GM21390 (cell line): ENCODE results near the gene ERO1A.

ENCODE experiments used
- ATAC-seq: cut with Tn5 transposase; IDR thresholded peaks from one replicate; pipeline ENCODE4 v1.9.1; 2021; ENCODE audit not compliant: unreplicated experiment

Gene ERO1A

GRCh38 chr14:52701223-52701622 is 5.9 kb upstream of the ERO1A start:
- ATAC-seq: no peak

DNA sequence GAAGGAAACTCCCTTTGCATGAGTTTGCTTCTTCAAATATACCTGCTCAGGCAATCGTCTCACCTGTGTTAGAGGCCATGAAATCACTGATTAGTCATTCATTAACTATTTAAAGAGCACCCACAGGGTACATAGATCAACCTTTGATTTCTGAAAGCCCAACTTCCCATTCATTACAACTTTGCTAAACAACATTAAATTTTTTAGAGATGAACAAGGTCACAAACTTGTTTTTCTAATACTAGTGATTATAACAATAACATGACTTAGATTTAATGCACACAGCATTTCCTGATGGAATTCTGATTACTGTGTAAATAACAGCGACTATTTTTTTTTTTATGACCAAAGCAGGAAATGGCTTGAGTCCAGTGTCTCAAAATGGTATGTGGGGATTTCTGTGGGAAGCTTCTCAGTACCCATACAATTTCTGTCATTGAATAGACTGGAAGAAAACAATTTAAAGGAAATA is 5.4 kb upstream of the ERO1A start:
- no peak for ATAC-seq

- ATAC-seq: peak; percentile 57
Observed at GRCh38 chr14:52694761-52695480, 437 bp downstream of the ERO1A start.

- ATAC-seq: no peak
Observed at GRCh38 chr14:52693532-52693931, 1.8 kb downstream of the ERO1A start.

GRCh38 chr14:52693036-52693435 is 2.3 kb downstream of the ERO1A start:
- no peak for ATAC-seq

DNA sequence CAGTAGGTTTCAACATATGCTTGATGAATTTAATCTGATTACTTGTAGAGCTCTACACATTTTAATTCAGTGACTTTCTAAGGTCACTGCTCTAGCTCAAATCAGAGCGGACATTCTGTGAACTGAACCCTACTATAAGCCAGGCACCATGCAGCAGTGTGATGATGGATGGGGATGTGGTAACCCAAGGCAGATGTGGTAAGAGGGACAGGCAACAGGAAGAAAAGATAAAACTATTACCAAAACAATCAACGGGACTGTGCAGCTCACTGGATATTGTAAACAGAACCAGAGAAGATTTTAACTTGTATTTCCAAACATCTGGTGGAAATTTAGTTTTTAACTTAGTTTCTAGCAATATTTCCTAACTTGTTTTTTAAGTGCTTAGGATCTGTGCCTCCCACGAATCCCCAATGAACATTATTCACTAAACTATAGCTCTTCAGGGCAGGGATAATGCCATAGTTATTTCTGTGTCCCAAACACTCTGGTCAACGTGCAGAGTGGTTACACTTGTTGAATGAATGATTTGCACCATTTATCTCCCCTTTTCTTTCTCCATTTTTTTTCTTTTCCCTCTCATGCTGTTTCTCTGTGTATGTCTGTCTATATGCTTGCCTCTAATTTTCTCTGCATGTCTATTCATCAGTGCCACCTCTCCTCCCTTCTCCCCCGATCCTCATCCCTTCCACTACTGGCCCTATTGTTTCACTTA is 3.0 kb downstream of the ERO1A start:
- no peak for ATAC-seq

- ATAC-seq: no peak
Observed at GRCh38 chr14:52690983-52691760, 4.2 kb downstream of the ERO1A start.

DNA sequence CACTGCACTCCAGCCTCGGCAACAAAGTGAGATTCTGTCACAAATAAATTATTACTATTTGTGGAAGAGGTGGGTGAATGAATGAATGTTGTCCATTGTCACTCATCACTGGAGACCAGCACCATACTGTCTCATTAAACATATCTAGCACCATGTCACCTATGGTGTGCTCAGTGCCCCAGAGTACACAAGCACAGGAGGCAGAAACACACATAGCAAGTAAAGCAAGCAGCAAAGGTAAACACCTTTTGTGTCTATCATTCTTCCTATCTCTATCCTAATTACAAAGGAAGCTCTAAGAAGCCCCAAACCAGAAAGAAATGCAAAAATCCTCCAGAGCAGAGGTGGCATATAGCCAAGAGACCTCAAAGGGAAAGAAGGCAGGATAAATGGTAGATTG is 9.2 kb downstream of the ERO1A start:
- no peak for ATAC-seq

DNA sequence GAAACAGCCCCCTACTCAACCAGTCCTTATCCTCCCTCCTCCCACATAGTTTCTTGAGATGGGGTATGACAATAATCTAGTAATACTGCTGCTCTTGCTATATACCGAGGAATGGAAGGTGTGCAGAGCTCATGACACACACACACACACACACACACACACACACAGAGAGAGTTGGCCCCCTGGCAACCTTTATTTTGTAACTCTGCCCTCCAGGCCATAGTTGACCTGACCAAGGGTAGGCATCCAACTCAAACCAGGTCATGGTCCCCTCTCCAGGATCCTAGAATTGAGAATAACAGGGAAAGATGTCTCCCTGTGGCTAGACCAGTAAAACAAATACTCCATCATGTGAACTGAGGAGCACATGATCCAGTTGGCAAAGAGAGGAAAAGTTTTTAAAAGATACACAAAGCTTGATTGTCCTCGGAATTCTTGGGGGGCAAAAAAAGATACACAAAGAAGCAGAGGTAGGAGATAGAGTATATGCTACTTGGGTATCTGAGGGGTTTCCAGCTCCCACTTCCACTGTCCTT is 11.3 kb downstream of the ERO1A start:
- no peak for ATAC-seq

- no peak for ATAC-seq
Observed at GRCh38 chr14:52678591-52678990, 16.8 kb downstream of the ERO1A start.

- ATAC-seq: no peak
Observed at GRCh38 chr14:52663850-52664249, 31.5 kb downstream of the ERO1A start.

- no peak for ATAC-seq
Observed at GRCh38 chr14:52661314-52661713, 34.0 kb downstream of the ERO1A start.

GRCh38 chr14:52660832-52661231 is 34.5 kb downstream of the ERO1A start:
- ATAC-seq: no peak

DNA sequence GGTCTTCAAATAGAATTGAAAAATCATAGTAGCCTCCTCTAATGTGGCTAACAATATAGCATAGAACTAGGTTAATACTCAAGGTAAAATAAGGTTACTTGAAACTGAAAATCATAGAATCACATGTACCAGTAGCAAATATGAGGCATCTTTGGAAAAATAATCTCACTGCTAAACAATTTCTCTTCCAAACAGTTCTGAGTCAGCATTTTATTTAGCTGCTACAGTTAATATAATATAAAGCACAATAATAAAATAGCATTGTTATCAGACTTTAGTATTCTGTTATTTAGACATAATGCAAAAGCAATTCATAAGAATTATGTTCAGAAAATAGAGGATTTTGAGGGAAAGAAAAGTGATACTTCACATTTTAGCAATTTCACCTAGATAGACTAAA is 35.0 kb downstream of the ERO1A start:
- ATAC-seq: no peak

- no peak for ATAC-seq
Observed at GRCh38 chr14:52656905-52657304, 38.5 kb downstream of the ERO1A start.

- no peak for ATAC-seq
Observed at GRCh38 chr14:52650774-52651173, 44.6 kb downstream of the ERO1A start.

GRCh38 chr14:52649511-52649910 is 45.8 kb downstream of the ERO1A start:
- ATAC-seq: no peak

DNA sequence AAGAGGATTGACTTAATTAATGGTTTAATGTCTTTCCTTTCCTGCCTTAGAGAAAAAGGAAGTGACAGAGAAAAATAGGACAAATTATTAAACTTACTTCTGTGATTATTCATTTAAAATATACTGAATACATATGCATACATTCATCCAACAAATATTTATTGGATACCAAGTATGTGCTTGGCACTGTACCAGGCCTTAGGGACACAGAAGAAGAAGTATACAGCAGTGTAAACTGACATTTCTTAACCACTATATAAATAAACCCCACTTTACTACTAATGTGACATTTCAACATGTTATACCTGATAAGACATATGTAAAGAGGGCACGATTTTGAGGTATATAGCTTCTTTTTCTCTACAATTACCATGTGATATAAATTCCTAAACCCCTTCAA is 53.6 kb downstream of the ERO1A start:
- no peak for ATAC-seq

- ATAC-seq: no peak
Observed at GRCh38 chr14:52640137-52640536, 55.2 kb downstream of the ERO1A start.

GRCh38 chr14:52619687-52620086 is 75.7 kb downstream of the ERO1A start:
- ATAC-seq: no peak

DNA sequence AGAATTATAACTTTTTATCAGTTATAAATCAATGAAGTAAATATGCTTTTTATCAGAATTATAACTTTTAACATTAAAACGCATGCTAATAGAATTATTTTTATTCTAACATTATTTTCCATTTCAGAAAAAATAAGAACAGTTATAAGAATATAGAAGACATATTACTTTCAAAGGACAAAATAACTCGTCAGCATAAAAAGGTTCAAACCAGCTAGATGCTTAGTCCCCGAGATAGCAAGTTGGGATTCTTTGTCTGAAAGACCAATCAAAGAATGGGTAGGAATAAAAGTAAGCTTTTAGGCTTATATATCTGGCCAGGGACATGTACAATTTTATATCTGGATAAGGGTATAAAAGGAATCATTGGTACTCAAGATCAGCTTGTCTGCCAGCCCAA is 76.8 kb downstream of the ERO1A start:
- no peak for ATAC-seq

GRCh38 chr14:52610187-52610586 is 85.2 kb downstream of the ERO1A start:
- ATAC-seq: no peak
